HFFc6 (cell line): Measurements from ENCODE around the gene KANSL1. TPM values are rescaled to one million over a fixed set of nuclear protein-coding genes. Genes with fewer than 3 reads are reported as not detected.

Source experiments
- DNase-seq: peaks from one replicate; pipeline ENCODE4 v3.0.0-alpha.2; 2018
- H3K27ac Mint-ChIP-seq: 2 replicates; pipeline ENCODE4 v1.8.0; 2020; ENCODE audit warnings: mild to moderate bottlenecking, mixed read lengths
- H3K27me3 Mint-ChIP-seq: 2 replicates; pipeline ENCODE4 v1.8.0; 2021; ENCODE audit warnings: mild to moderate bottlenecking, moderate library complexity, mixed read lengths; ENCODE audit not compliant: insufficient read depth
- H3K36me3 Mint-ChIP-seq: 2 replicates; pipeline ENCODE4 v1.8.0; 2021; ENCODE audit warnings: low read depth, mixed read lengths
- H3K4me1 Mint-ChIP-seq: 2 replicates; pipeline ENCODE4 v1.8.0; 2020; ENCODE audit warnings: low read depth, mixed read lengths
- H3K4me3 Mint-ChIP-seq: 2 replicates; pipeline ENCODE4 v1.8.0; 2020; ENCODE audit warnings: mild to moderate bottlenecking, moderate library complexity, mixed read lengths
- H3K9me3 Mint-ChIP-seq: 2 replicates; pipeline ENCODE4 v1.8.0; 2020; ENCODE audit warnings: mild to moderate bottlenecking, mixed read lengths
- CTCF ChIP-seq: fragments of 200-600 bp; sonication (generic); IDR thresholded peaks from 2 replicates; pipeline ENCODE4 v1.5.0; 2021; ENCODE audit warnings: antibody characterized with exemption, mild to moderate bottlenecking
- total RNA-seq, 6 experiments: library from RNA; stranded (reverse); fragmentation: NEBNext Ultra II Directional; extraction: Animal tissue kit (Norgen Biotek cat#: 25700); gene quantifications; 2 replicates in 1 of 6; 3 replicates in 5 of 6; pipeline ENCODE4 v1.2.3, GENCODE V29; 2021

The KANSL1 gene
- total RNA-seq, 6 experiments from 2014 or later = 23.8 to 33.0 (median 27.7) TPM

- Mint-ChIP-seq H3K27ac (peak overlapping the region; percentile 81), H3K4me3 (peak overlapping the region; percentile 36), H3K27me3 (peaks cover 10% of the 10 kb centered on the region), H3K9me3 (no peaks in the 10 kb centered on the region), H3K4me1 (peaks cover 50% of the 10 kb centered on the region), H3K36me3 (peaks cover 19% of the 10 kb centered on the region)
- peak; percentile 65 for DNase-seq
- TF ChIP-seq CTCF = no peak
These were observed 139.2 kb downstream of the KANSL1 start for GRCh38 chr17:46053911-46054534.

- no peak overlapping the region; the same call in 1 of the 2 replicates for H3K27ac Mint-ChIP-seq
- H3K4me1 Mint-ChIP-seq = peaks cover 27% of the 10 kb centered on the region
- no peak overlapping the region for H3K4me3 Mint-ChIP-seq
- DNase-seq = no peak
- H3K27me3 Mint-ChIP-seq = peaks cover 10% of the 10 kb centered on the region
- H3K36me3 Mint-ChIP-seq = peaks cover 28% of the 10 kb centered on the region
- TF ChIP-seq CTCF = no peak
- H3K9me3 Mint-ChIP-seq = no peaks in the 10 kb centered on the region
These were observed 143.6 kb downstream of the KANSL1 start for GRCh38 chr17:46049656-46050055.

GRCh38 chr17:46047856-46048255 is 145.4 kb downstream of the KANSL1 start:
- Mint-ChIP-seq H3K27ac (no peak overlapping the region), H3K36me3 (peaks cover 23% of the 10 kb centered on the region)

GRCh38 chr17:46047398-46047797 is 145.8 kb downstream of the KANSL1 start:
- H3K27me3 Mint-ChIP-seq = peaks cover 6% of the 10 kb centered on the region; the same call in 1 of the 2 replicates
- peaks cover 28% of the 10 kb centered on the region for H3K4me1 Mint-ChIP-seq
- no peak overlapping the region for H3K27ac Mint-ChIP-seq
- H3K9me3 Mint-ChIP-seq = no peaks in the 10 kb centered on the region
- H3K4me3 Mint-ChIP-seq = no peak overlapping the region
- no peak for TF ChIP-seq CTCF
- peaks cover 23% of the 10 kb centered on the region for H3K36me3 Mint-ChIP-seq
- no peak for DNase-seq

More at GRCh38 chr17:46047856-46048255, 145.4 kb downstream of the KANSL1 start:
- Mint-ChIP-seq H3K4me1 (peaks cover 28% of the 10 kb centered on the region), H3K27me3 (peaks cover 6% of the 10 kb centered on the region; the same call in 1 of the 2 replicates), H3K4me3 (no peak overlapping the region), H3K9me3 (no peaks in the 10 kb centered on the region)
- DNase-seq = no peak
- TF ChIP-seq CTCF = no peak

- no peak for DNase-seq
- Mint-ChIP-seq H3K27ac (no peak overlapping the region), H3K9me3 (no peaks in the 10 kb centered on the region), H3K4me3 (no peak overlapping the region), H3K4me1 (peaks cover 26% of the 10 kb centered on the region), H3K27me3 (peaks cover 6% of the 10 kb centered on the region), H3K36me3 (peaks cover 20% of the 10 kb centered on the region)
- TF ChIP-seq CTCF = no peak
These were observed 146.3 kb downstream of the KANSL1 start for GRCh38 chr17:46046957-46047356.
